Measurements from ENCODE around the gene VMAC. TPM values are rescaled to one million over a fixed set of nuclear protein-coding genes. Genes with fewer than 3 reads are reported as not detected.

Gene VMAC
- total and polyA plus RNA-seq, 2 of the 13 experiments (the other 11 are each of a cell fraction or from before 2014, with no cell fraction given), result 2.4 TPM

- no peak; the same call in 1 of the 2 replicates for TF ChIP-seq ZXDC (CRISPR knock-in tag; IDR thresholded peaks at IDR 0.05)
- no peak for TF ChIP-seq SRSF1 (optimal IDR thresholded peaks at IDR 0.05; ENCODE audit: low read depth, low read length)
- no peak for TF ChIP-seq LBX2 (CRISPR knock-in tag; IDR thresholded peaks at IDR 0.05; ENCODE audit: borderline replicate concordance)
- no peak; the same call in 1 of the 2 replicates for TF ChIP-seq ZNF317 (CRISPR knock-in tag; IDR thresholded peaks at IDR 0.05)
- no peak for TF ChIP-seq SYNCRIP (IDR thresholded peaks at IDR 0.05; ENCODE audit: insufficient read depth, low read depth, low read length)
- no peak for TF ChIP-seq SSRP1 (CRISPR knock-in tag; IDR thresholded peaks at IDR 0.05)
- no peak; the same call in 1 of the 2 replicates for TF ChIP-seq ZNF564 (CRISPR knock-in tag; IDR thresholded peaks at IDR 0.05)
- TF ChIP-seq ZNF280B (CRISPR knock-in tag; IDR thresholded peaks at IDR 0.05; ENCODE audit: borderline replicate concordance), result no peak
- TF ChIP-seq ERF (CRISPR knock-in tag; IDR thresholded peaks at IDR 0.05), result peak; percentile 92
- peak; percentile 47; the same call in 1 of the 2 replicates for TF ChIP-seq RAD21 (CRISPR knock-in tag; IDR thresholded peaks at IDR 0.05)
- TF ChIP-seq ZNF710 (CRISPR knock-in tag; IDR thresholded peaks at IDR 0.05; ENCODE audit: borderline replicate concordance), result peak; percentile 83; the same call in 1 of the 2 replicates
- TF ChIP-seq ZNF205 (CRISPR knock-in tag; IDR thresholded peaks at IDR 0.05), result peak; percentile 93
- TF ChIP-seq HNRNPUL1 (IDR thresholded peaks at IDR 0.05; ENCODE audit: low read depth, low read length), result no peak
- TF ChIP-seq CCAR2 (optimal IDR thresholded peaks at IDR 0.05; ENCODE audit: low read depth, low read length), result no peak
- no peak for TF ChIP-seq E2F1 (CRISPR knock-in tag; IDR thresholded peaks at IDR 0.05)
- TF ChIP-seq CBX5 (CRISPR knock-in tag; IDR thresholded peaks at IDR 0.05; ENCODE audit: borderline replicate concordance), result peak; percentile 99
- peak; percentile 96 for TF ChIP-seq ELF3 (CRISPR knock-in tag; IDR thresholded peaks at IDR 0.05)
- TF ChIP-seq ZNF784 (CRISPR knock-in tag; IDR thresholded peaks at IDR 0.05; ENCODE audit: borderline replicate concordance), result peak; percentile 84
- TF ChIP-seq ZNF160 (CRISPR knock-in tag; IDR thresholded peaks at IDR 0.05), result no peak
- TF ChIP-seq ISL2 (CRISPR knock-in tag; IDR thresholded peaks at IDR 0.05), result peak; percentile 90
- no peak for TF ChIP-seq ZNF850 (CRISPR knock-in tag; conservative IDR thresholded peaks at IDR 0.05)
- TF ChIP-seq ZNF468 (CRISPR knock-in tag; IDR thresholded peaks at IDR 0.05), result no peak
- TF ChIP-seq ZNF230 (CRISPR knock-in tag; IDR thresholded peaks at IDR 0.05), result no peak
Measured at GRCh38 chr19:5870986-5871394, 33.7 kb upstream of the VMAC start (continued).
